Measurements from ENCODE around the gene RAI1. TPM values are rescaled to one million over a fixed set of nuclear protein-coding genes. Genes with fewer than 3 reads are reported as not detected.

RAI1 gene
- total and polyA plus RNA-seq, 2 of the 13 experiments (the other 11 are each of a cell fraction or from before 2014, with no cell fraction given), result 3.4 to 5.2 TPM

DNA sequence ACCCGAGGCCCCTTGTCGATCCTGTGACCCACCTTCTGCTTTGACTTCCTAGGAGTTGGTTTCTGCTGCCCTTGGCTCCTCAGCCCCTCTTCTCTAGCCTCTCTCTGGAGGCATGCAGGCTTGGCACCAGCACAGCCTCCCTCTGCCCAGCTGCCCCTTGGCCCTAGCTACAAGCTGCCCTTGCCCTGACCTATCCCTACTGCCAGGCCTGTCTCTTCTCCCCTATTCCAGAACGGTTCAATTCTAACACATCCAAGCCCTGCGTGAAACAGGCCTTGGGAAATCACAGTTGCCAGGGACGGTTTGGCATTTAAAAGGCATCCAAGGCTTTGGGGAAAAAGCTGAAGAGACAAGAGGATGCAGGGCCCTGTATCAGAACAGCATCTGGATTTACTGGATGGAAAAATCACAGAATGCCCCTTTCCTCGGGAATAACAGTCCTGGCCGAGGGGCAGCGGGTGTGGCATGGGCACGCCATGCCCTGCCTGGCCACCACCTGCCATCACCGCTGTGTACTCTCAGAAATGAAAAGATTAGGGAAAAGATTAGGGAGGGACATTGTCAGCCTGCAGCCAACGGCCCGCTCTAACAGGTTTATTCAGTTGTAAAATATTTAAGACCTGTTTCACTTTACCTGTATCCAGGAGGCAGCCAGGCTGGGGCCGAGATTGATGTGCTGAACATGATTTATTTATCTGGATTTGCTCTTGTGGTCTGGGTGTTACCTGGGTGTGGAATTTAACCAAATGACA, 15.8 kb downstream of the RAI1 start (continued):
- TF ChIP-seq, protein P1, sequence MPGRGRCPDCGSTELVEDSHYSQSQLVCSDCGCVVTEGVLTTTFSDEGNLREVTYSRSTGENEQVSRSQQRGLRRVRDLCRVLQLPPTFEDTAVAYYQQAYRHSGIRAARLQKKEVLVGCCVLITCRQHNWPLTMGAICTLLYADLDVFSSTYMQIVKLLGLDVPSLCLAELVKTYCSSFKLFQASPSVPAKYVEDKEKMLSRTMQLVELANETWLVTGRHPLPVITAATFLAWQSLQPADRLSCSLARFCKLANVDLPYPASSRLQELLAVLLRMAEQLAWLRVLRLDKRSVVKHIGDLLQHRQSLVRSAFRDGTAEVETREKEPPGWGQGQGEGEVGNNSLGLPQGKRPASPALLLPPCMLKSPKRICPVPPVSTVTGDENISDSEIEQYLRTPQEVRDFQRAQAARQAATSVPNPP (CRISPR knock-in tag; IDR thresholded peaks at IDR 0.05), result no peak

DNA sequence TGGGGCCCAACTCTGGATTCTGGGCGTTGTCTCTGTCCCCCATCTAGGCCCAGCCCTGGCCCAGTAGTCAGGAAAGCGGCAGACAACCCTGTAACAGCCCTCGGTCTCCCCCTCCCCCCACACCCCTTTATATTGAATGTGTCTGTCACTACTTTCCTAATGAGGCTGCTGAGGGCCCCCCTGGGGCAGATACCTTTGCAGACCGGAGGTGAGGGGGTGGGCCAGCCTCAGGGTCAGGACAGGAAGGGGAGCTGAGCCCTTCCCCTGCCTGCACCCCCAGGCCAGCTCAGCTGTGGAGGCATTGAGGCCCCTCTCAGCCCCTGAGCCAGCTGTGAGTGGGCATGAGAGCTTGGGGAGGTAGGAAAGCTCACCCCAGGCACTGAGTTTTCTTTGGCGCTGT, 17.1 kb downstream of the RAI1 start:
- H3K27ac ChIP-seq (ENCODE audit: extremely low read length, insufficient read depth, low read length), result no peak overlapping the region
- 100% methylated on average over 4 of the region's 5 CpGs for WGBS (ENCODE audit: low lambda C conversion rate)
- no peak overlapping the region for H2AFZ ChIP-seq (ENCODE audit: low read length)
- TF ChIP-seq, protein P2, sequence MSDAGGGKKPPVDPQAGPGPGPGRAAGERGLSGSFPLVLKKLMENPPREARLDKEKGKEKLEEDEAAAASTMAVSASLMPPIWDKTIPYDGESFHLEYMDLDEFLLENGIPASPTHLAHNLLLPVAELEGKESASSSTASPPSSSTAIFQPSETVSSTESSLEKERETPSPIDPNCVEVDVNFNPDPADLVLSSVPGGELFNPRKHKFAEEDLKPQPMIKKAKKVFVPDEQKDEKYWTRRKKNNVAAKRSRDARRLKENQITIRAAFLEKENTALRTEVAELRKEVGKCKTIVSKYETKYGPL (CRISPR knock-in tag; IDR thresholded peaks at IDR 0.05), result no peak
- TF ChIP-seq ZNF441 (CRISPR knock-in tag; IDR thresholded peaks at IDR 0.05; ENCODE audit: borderline replicate concordance) (no peak), ZNF3 (CRISPR knock-in tag; IDR thresholded peaks at IDR 0.05) (no peak), PHF8 (CRISPR knock-in tag; IDR thresholded peaks at IDR 0.05) (no peak), ZNF543 (CRISPR knock-in tag; IDR thresholded peaks at IDR 0.05) (no peak), ZNF180 (CRISPR knock-in tag; IDR thresholded peaks at IDR 0.05; ENCODE audit: borderline replicate concordance, low read depth) (no peak), ZNF234 (CRISPR knock-in tag; conservative IDR thresholded peaks at IDR 0.05) (no peak), REL (CRISPR knock-in tag; conservative IDR thresholded peaks at IDR 0.05) (no peak), ZMAT3 (CRISPR knock-in tag; conservative IDR thresholded peaks at IDR 0.05) (no peak), HNRNPH1 (optimal IDR thresholded peaks at IDR 0.05; ENCODE audit: low read depth, low read length) (no peak), SALL2 (CRISPR knock-in tag; IDR thresholded peaks at IDR 0.05) (no peak)
- TF ChIP-seq, protein P3, sequence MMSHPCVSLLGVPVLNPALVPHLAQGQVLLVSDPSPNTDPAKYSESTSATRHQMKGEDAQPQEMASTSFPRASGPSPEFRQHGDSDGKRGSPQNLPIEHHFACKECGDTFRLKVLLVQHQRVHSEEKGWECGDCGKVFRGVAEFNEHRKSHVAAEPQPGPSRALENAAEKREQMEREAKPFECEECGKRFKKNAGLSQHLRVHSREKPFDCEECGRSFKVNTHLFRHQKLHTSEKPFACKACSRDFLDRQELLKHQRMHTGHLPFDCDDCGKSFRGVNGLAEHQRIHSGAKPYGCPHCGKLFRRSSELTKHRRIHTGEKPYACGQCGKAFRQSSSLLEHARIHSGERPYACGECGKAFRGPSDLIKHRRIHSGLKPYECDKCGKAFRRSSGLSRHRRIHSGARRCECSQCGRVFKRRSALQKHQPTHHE (CRISPR knock-in tag; IDR thresholded peaks at IDR 0.05; ENCODE audit: borderline replicate concordance), result no peak
- TF ChIP-seq, protein P4, sequence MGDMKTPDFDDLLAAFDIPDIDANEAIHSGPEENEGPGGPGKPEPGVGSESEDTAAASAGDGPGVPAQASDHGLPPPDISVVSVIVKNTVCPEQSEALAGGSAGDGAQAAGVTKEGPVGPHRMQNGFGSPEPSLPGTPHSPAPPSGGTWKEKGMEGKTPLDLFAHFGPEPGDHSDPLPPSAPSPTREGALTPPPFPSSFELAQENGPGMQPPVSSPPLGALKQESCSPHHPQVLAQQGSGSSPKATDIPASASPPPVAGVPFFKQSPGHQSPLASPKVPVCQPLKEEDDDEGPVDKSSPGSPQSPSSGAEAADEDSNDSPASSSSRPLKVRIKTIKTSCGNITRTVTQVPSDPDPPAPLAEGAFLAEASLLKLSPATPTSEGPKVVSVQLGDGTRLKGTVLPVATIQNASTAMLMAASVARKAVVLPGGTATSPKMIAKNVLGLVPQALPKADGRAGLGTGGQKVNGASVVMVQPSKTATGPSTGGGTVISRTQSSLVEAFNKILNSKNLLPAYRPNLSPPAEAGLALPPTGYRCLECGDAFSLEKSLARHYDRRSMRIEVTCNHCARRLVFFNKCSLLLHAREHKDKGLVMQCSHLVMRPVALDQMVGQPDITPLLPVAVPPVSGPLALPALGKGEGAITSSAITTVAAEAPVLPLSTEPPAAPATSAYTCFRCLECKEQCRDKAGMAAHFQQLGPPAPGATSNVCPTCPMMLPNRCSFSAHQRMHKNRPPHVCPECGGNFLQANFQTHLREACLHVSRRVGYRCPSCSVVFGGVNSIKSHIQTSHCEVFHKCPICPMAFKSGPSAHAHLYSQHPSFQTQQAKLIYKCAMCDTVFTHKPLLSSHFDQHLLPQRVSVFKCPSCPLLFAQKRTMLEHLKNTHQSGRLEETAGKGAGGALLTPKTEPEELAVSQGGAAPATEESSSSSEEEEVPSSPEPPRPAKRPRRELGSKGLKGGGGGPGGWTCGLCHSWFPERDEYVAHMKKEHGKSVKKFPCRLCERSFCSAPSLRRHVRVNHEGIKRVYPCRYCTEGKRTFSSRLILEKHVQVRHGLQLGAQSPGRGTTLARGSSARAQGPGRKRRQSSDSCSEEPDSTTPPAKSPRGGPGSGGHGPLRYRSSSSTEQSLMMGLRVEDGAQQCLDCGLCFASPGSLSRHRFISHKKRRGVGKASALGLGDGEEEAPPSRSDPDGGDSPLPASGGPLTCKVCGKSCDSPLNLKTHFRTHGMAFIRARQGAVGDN (CRISPR knock-in tag; IDR thresholded peaks at IDR 0.05), result no peak
- TF ChIP-seq, protein P5, sequence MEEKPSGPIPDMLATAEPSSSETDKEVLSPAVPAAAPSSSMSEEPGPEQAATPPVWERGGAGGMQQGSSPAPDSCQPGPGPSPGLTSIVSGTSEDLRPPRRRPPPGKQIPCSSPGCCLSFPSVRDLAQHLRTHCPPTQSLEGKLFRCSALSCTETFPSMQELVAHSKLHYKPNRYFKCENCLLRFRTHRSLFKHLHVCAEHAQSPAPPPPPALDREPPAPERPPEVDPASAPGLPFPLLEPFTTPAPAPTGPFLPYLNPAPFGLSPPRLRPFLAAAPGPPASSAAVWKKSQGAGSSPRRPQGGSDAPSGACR (CRISPR knock-in tag; IDR thresholded peaks at IDR 0.05), result no peak
- FAIRE-seq, result no peak
- in situ Hi-C loops (cut with HindIII; ENCODE audit: extremely low pct_ligation_motif_present, low pct_unique_long_range_greater_than_20kb) (no loop called here), intact Hi-C loops (cut with micrococcal nuclease; ENCODE audit: unreplicated experiment) (no loop called here)
- no peak for DNase-seq (ENCODE audit: low spot score)
- no peak overlapping the region for H3K9ac ChIP-seq (ENCODE audit: insufficient read depth, low read depth, low read length)
- H3K4me2 ChIP-seq (ENCODE audit: low read depth, low read length), result no peak overlapping the region
- peaks cover 23% of the 10 kb centered on the region for H4K20me1 ChIP-seq (ENCODE audit: insufficient read depth, low read length)
- ChIA-PET POLR2A (no interaction called here), CTCF (ENCODE audit: low intra/inter-chr PET ratio, low total read pairs) (no interaction called here)
- H3K27me3 ChIP-seq (ENCODE audit: control insufficient read depth in 1 of 2, insufficient read depth in 2 of 2, low read length in 2 of 2), result no peaks in the 10 kb centered on the region; a peak in 1 of 5 replicates
- H3K79me2 ChIP-seq (ENCODE audit: insufficient read depth, low read length), result peaks cover 84% of the 10 kb centered on the region
- H3K9me3 ChIP-seq (ENCODE audit: low read length), result no peaks in the 10 kb centered on the region
- no peaks in the 10 kb centered on the region; a peak in 1 of 5 replicates for H3K36me3 ChIP-seq (replicated peaks in 1 of 2; ENCODE audit: control insufficient read depth in 1 of 2, insufficient read depth in 2 of 2, low read length in 2 of 2)
- no TSS peak for BruUV-seq (replicated peaks)
- H3K4me3 ChIP-seq (replicated peaks in 1 of 3; ENCODE audit: insufficient read depth in 1 of 3, low read depth in 2 of 3, low read length in 3 of 3), result no peak overlapping the region
- H3K4me1 ChIP-seq (ENCODE audit: insufficient read depth, low read length), result peaks cover 53% of the 10 kb centered on the region
- ATAC-seq, result no peak

Data from HepG2 (cell line).